ENCODE results near the gene RAB11FIP2.

The RAB11FIP2 gene

GRCh38 chr10:117980755-117981702 is 65.7 kb downstream of the RAB11FIP2 start:
- DNase-seq (ENCODE audit: low spot score) = no peak

- peak; percentile 94 for DNase-seq (ENCODE audit: low spot score)
These were observed 66.5 kb downstream of the RAB11FIP2 start for GRCh38 chr10:117980216-117980615.

GRCh38 chr10:117972168-117972837 is 74.4 kb downstream of the RAB11FIP2 start:
- DNase-seq (ENCODE audit: low spot score) = no peak

- DNase-seq (ENCODE audit: low spot score) = no peak
These were observed 75.8 kb downstream of the RAB11FIP2 start for GRCh38 chr10:117970962-117971361.

GRCh38 chr10:117969592-117969991 is 77.1 kb downstream of the RAB11FIP2 start:
- DNase-seq (ENCODE audit: low spot score) = no peak

- no peak for DNase-seq (ENCODE audit: low spot score)
These were observed 78.2 kb downstream of the RAB11FIP2 start for GRCh38 chr10:117968354-117969182.

GRCh38 chr10:117967149-117967650 is 79.5 kb downstream of the RAB11FIP2 start:
- DNase-seq (ENCODE audit: low spot score) = no peak

GRCh38 chr10:117965984-117966383 is 80.8 kb downstream of the RAB11FIP2 start:
- DNase-seq (ENCODE audit: low spot score) = no peak

GRCh38 chr10:117964536-117964935 is 82.2 kb downstream of the RAB11FIP2 start:
- no peak for DNase-seq (ENCODE audit: low spot score)

GRCh38 chr10:117960345-117960935 is 86.3 kb downstream of the RAB11FIP2 start:
- DNase-seq (ENCODE audit: low spot score) = no peak

- DNase-seq (ENCODE audit: low spot score) = no peak
These were observed 89.8 kb downstream of the RAB11FIP2 start for GRCh38 chr10:117956972-117957371.

- DNase-seq (ENCODE audit: low spot score) = no peak
These were observed 91.6 kb downstream of the RAB11FIP2 start for GRCh38 chr10:117955176-117955575.
